ENCODE results near the gene STXBP1.
"Not testable (repeated sequence)": the region's sequence is repeated elsewhere in the genome, so short reads cannot be mapped to it uniquely, and the experiment has no call there.

STXBP1 gene

GRCh38 chr9:127614961-127615360 lies 2.9 kb downstream of the STXBP1 start:
- DNase-seq (ENCODE audit: low read depth): no peak

GRCh38 chr9:127621339-127621970 lies 9.4 kb downstream of the STXBP1 start:
- DNase-seq (ENCODE audit: low read depth): not testable (repeated sequence)

- DNase-seq (ENCODE audit: low read depth): no peak
Measured at GRCh38 chr9:127626752-127627493, 14.8 kb downstream of the STXBP1 start.

GRCh38 chr9:127627494-127627855 lies 15.4 kb downstream of the STXBP1 start:
- DNase-seq (ENCODE audit: low read depth): no peak

- no peak for DNase-seq (ENCODE audit: low read depth)
Measured at GRCh38 chr9:127628758-127629467, 16.8 kb downstream of the STXBP1 start.

GRCh38 chr9:127629468-127630081 lies 17.5 kb downstream of the STXBP1 start:
- DNase-seq (ENCODE audit: low read depth): no peak

GRCh38 chr9:127633216-127633862 lies 21.3 kb downstream of the STXBP1 start:
- no peak for DNase-seq (ENCODE audit: low read depth)

- DNase-seq (ENCODE audit: low read depth): no peak
Measured at GRCh38 chr9:127634021-127634420, 21.9 kb downstream of the STXBP1 start.

- no peak for DNase-seq (ENCODE audit: low read depth)
Measured at GRCh38 chr9:127634698-127635097, 22.6 kb downstream of the STXBP1 start.

GRCh38 chr9:127635201-127635735 lies 23.2 kb downstream of the STXBP1 start:
- DNase-seq (ENCODE audit: low read depth): no peak

- peak; percentile 71 for DNase-seq (ENCODE audit: low read depth)
Measured at GRCh38 chr9:127637322-127637847, 25.3 kb downstream of the STXBP1 start.

- no peak for DNase-seq (ENCODE audit: low read depth)
Measured at GRCh38 chr9:127640908-127641545, 28.9 kb downstream of the STXBP1 start.

GRCh38 chr9:127642082-127642740 lies 30.1 kb downstream of the STXBP1 start:
- DNase-seq (ENCODE audit: low read depth): no peak

GRCh38 chr9:127644146-127644827 lies 32.2 kb downstream of the STXBP1 start:
- no peak for DNase-seq (ENCODE audit: low read depth)

- no peak for DNase-seq (ENCODE audit: low read depth)
Measured at GRCh38 chr9:127644943-127645342, 32.9 kb downstream of the STXBP1 start.

- DNase-seq (ENCODE audit: low read depth): no peak
Measured at GRCh38 chr9:127647451-127647850, 35.4 kb downstream of the STXBP1 start.

GRCh38 chr9:127650518-127650917 lies 38.4 kb downstream of the STXBP1 start:
- no peak for DNase-seq (ENCODE audit: low read depth)

- DNase-seq (ENCODE audit: low read depth): no peak
Measured at GRCh38 chr9:127651697-127652610, 39.9 kb downstream of the STXBP1 start.

GRCh38 chr9:127652733-127653132 lies 40.7 kb downstream of the STXBP1 start:
- no peak for DNase-seq (ENCODE audit: low read depth)

Measured in GM04504 (cell line).